Epithelial cell of alveolus of lung (primary cell): Measurements from ENCODE around the gene HLA-DOA. TPM values are rescaled to one million over a fixed set of nuclear protein-coding genes. Genes with fewer than 3 reads are reported as not detected.

Experiments
- total RNA-seq: library from RNA; depleted of rRNA; stranded (reverse); fragments of >200 nt; gene quantifications from 2 replicates; pipeline ENCODE4 v1.2.1, GENCODE V29; 2015

HLA-DOA gene
- 0.16 TPM in 1 of 2 replicates, not detected in the other for total RNA-seq

GRCh38 chr6:33008944-33009861, at the start of gene HLA-DOA:
Gene HLA-DOA, minus strand, starts transcription at chr6:33009591.

GRCh38 chr6:32968093-32968866, 41.1 kb downstream of the HLA-DOA start, which contains the start of gene BRD2:
Gene BRD2, plus strand, starts transcription at chr6:32968594. Its CDS starts 4,305 bp downstream, at chr6:32972899.

Other genes starting within 250 kb of the HLA-DOA start
- gene HLA-DQB2, start 246.1 kb downstream of the HLA-DOA start, total RNA-seq = not detected in 2 replicates
- gene HLA-DOB, start 192.6 kb downstream of the HLA-DOA start, total RNA-seq = 0.16 and 0.26 TPM in 2 replicates
- 6.6 and 7.8 TPM in 2 replicates for gene TAP2, start 170.9 kb downstream of the HLA-DOA start, total RNA-seq
- 44.0 and 73.2 TPM in 2 replicates for gene PSMB8, start 165.5 kb downstream of the HLA-DOA start, total RNA-seq
- gene TAP1, start 155.9 kb downstream of the HLA-DOA start, total RNA-seq = 21.0 and 48.4 TPM in 2 replicates
- gene PSMB9, start 155.4 kb downstream of the HLA-DOA start, total RNA-seq = 7.8 and 43.2 TPM in 2 replicates
- gene HLA-DMB, start 68.6 kb downstream of the HLA-DOA start, total RNA-seq = 4.6 TPM in 1 of 2 replicates, not detected in the other
- gene HLA-DMA, start 56.5 kb downstream of the HLA-DOA start, total RNA-seq = 1.0 and 9.3 TPM in 2 replicates
- 68.0 and 115 TPM in 2 replicates for gene BRD2, start 41.0 kb downstream of the HLA-DOA start, total RNA-seq
- 1.3 and 1.8 TPM in 2 replicates for gene HLA-DPA1, start 64.1 kb upstream of the HLA-DOA start, total RNA-seq
- gene HLA-DPB1, start 66.4 kb upstream of the HLA-DOA start, total RNA-seq = 20.7 and 48.1 TPM in 2 replicates
- 0.16 TPM in 1 of 2 replicates, not detected in the other for gene COL11A2, start 182.9 kb upstream of the HLA-DOA start, total RNA-seq
- 18.2 and 30.1 TPM in 2 replicates for gene RXRB, start 191.1 kb upstream of the HLA-DOA start, total RNA-seq
- 125 and 202 TPM in 2 replicates for gene SLC39A7, start 191.3 kb upstream of the HLA-DOA start, total RNA-seq
- 4.9 and 16.4 TPM in 2 replicates for gene HSD17B8, start 195.1 kb upstream of the HLA-DOA start, total RNA-seq
- 17.8 and 22.0 TPM in 2 replicates for gene RING1, start 198.9 kb upstream of the HLA-DOA start, total RNA-seq